ENCODE measurements around the gene ADORA2A. TPM values are rescaled to one million over a fixed set of nuclear protein-coding genes. Genes with fewer than 3 reads are reported as not detected.

The ADORA2A gene
- polyA plus RNA-seq, 2 of the 4 experiments (the other 2 are of a cell fraction) = 0.48 to 1.8 TPM

DNA sequence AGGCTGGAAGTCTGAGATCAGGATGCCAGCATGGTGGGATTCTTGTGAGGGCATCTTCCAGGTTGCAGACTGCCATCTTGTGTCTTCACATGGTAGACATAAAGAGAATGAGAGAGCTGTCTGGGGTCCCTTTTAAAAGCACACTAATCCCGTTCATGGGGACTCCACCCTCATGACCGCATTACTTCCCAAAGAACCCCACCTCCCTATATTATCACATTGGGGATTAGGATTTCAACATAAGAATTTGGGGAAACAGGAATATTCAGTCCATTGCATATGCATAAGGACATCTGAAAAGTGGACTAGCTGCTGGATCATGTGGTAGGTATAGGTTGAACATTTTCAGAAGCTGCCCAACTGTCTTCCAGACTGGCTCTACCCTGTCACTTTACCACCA lies 33.1 kb upstream of the ADORA2A start:
- TF ChIP-seq RNF2 (IDR thresholded peaks at IDR 0.05; ENCODE audit: borderline replicate concordance, low read depth) = no peak
- ATAC-seq = no peak
- 93% methylated on average over 2 of the region's 2 CpGs for WGBS (ENCODE audit: missing lambda C conversion rate)
- H3K27ac ChIP-seq = no peak overlapping the region
- H3K9me3 ChIP-seq = no peaks in the 10 kb centered on the region
- no peak for FAIRE-seq
- no peaks in the 10 kb centered on the region for H3K4me1 ChIP-seq
- H3K4me2 ChIP-seq = no peak overlapping the region
- DNase-seq (ENCODE audit: low read depth in 1 of 2, low spot score in 1 of 2) = no peak
- CTCF ChIA-PET = interaction anchor here (1.1 kb wide), 1 partner anchor 9 kb away, joined by 3 read pairs; no protein-coding TSS in a partner anchor
- POLR2A ChIA-PET = no interaction called here
- H3K4me3 ChIP-seq = no peak overlapping the region

DNA sequence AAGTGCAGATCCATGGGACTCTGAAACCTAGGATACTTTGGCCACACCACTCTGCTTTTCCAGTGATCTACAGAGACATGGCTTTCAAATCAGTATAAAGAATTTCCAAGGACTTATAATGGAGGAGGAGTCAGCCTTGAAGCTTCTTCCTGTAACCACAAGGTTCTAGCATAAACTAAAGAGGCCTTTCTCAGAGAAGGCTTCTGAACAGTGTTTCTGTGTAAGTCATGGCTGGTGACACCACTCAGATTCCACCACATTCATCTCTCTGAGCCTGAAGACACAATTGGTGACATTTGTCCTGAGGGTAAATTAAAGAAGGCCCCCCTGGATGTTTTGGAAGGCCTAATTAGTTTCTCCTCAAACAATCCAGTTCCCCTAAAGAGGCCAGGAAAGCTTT lies 29.0 kb upstream of the ADORA2A start:
- DNase-seq (ENCODE audit: low read depth in 1 of 2, low spot score in 1 of 2) (no peak), FAIRE-seq (no peak), ATAC-seq (no peak)
- Histone ChIP-seq H3K27ac (no peak overlapping the region), H3K4me3 (no peak overlapping the region), H3K9me3 (no peaks in the 10 kb centered on the region), H3K4me2 (no peak overlapping the region), H3K4me1 (peaks cover 18% of the 10 kb centered on the region)
- TF ChIP-seq EHMT2 (IDR thresholded peaks at IDR 0.05; ENCODE audit: low read depth) (no peak), MAZ (IDR thresholded peaks at IDR 0.05; ENCODE audit: borderline replicate concordance, low read depth, low read length) (no peak), RAD21 (conservative IDR thresholded peaks at IDR 0.05 in 1 of 2, IDR thresholded peaks at IDR 0.05 in 1 of 2) (no peak)
- TF ChIP-seq, protein P1, sequence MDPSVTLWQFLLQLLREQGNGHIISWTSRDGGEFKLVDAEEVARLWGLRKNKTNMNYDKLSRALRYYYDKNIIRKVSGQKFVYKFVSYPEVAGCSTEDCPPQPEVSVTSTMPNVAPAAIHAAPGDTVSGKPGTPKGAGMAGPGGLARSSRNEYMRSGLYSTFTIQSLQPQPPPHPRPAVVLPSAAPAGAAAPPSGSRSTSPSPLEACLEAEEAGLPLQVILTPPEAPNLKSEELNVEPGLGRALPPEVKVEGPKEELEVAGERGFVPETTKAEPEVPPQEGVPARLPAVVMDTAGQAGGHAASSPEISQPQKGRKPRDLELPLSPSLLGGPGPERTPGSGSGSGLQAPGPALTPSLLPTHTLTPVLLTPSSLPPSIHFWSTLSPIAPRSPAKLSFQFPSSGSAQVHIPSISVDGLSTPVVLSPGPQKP (IDR thresholded peaks at IDR 0.05; ENCODE audit: low read depth, low read length) = no peak
- TF ChIP-seq, protein P2, sequence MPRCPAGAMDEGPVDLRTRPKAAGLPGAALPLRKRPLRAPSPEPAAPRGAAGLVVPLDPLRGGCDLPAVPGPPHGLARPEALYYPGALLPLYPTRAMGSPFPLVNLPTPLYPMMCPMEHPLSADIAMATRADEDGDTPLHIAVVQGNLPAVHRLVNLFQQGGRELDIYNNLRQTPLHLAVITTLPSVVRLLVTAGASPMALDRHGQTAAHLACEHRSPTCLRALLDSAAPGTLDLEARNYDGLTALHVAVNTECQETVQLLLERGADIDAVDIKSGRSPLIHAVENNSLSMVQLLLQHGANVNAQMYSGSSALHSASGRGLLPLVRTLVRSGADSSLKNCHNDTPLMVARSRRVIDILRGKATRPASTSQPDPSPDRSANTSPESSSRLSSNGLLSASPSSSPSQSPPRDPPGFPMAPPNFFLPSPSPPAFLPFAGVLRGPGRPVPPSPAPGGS (IDR thresholded peaks at IDR 0.05) = no peak
- TF ChIP-seq, protein P3, sequence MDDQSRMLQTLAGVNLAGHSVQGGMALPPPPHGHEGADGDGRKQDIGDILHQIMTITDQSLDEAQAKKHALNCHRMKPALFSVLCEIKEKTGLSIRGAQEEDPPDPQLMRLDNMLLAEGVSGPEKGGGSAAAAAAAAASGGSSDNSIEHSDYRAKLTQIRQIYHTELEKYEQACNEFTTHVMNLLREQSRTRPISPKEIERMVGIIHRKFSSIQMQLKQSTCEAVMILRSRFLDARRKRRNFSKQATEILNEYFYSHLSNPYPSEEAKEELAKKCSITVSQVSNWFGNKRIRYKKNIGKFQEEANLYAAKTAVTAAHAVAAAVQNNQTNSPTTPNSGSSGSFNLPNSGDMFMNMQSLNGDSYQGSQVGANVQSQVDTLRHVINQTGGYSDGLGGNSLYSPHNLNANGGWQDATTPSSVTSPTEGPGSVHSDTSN (IDR thresholded peaks at IDR 0.05) = no peak
- CTCF ChIA-PET = interaction anchor here (0.8 to 1.0 kb wide), 2 partner anchors 14 to 20 kb away, joined by 3 read pairs; no protein-coding TSS in a partner anchor
- POLR2A ChIA-PET = no interaction called here

DNA sequence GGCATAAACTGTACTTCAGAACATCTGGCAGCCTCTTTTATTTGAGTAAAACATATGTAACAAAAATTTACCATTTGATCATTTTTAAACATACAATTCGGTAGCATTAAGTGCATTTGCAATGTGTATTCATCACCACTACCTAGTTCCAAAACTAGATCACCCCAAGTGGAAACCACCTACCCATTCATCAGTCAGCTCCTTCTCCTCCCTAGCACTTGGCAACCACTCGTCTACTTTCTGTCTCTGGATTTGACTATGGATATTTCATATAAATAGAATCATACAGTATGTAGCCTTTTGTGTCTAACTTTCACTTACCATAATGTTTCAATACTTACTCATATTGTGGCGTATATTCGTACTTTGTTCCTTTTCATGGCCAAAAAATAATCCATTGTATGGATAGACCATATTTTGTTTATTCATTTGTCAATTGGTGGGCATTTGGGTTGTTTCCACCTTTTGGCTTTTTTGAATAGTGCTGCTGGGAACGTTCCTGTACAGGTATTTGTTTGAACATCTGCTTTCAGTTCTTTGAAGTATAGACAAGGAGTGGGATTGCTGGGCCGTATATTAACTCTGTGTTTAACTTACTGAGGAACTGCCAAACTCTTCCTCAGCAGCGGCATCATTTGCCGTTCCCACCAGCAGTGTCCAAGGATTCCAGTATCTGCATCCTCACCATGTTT lies 27.2 kb upstream of the ADORA2A start:
- H3K27ac ChIP-seq = no peak overlapping the region
- ATAC-seq (no peak), FAIRE-seq (no peak), DNase-seq (ENCODE audit: low read depth in 1 of 2, low spot score in 1 of 2) (no peak)
- H3K9me3 ChIP-seq = no peaks in the 10 kb centered on the region
- H3K4me1 ChIP-seq = peaks cover 19% of the 10 kb centered on the region
- ChIA-PET CTCF (interaction anchor here (0.6 to 1.3 kb wide), 3 partner anchors 33 to 226 kb away, joined by 3 to 5 read pairs (median 5); no protein-coding TSS in a partner anchor), POLR2A (no interaction called here)
- no peak overlapping the region for H3K4me3 ChIP-seq
- TF ChIP-seq ZC3H11A (IDR thresholded peaks at IDR 0.05) = no peak
- TF ChIP-seq, protein P4, sequence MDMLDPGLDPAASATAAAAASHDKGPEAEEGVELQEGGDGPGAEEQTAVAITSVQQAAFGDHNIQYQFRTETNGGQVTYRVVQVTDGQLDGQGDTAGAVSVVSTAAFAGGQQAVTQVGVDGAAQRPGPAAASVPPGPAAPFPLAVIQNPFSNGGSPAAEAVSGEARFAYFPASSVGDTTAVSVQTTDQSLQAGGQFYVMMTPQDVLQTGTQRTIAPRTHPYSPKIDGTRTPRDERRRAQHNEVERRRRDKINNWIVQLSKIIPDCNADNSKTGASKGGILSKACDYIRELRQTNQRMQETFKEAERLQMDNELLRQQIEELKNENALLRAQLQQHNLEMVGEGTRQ (IDR thresholded peaks at IDR 0.05) = no peak
- no peak for TF ChIP-seq ESRRA (IDR thresholded peaks at IDR 0.05; ENCODE audit: borderline replicate concordance, low read length)
- no peak for TF ChIP-seq HOXB13 (CRISPR knock-in tag; IDR thresholded peaks at IDR 0.05; ENCODE audit: low read depth)
- TF ChIP-seq RNF2 (IDR thresholded peaks at IDR 0.05; ENCODE audit: borderline replicate concordance, low read depth) = no peak
- TF ChIP-seq CHD2 (IDR thresholded peaks at IDR 0.05; ENCODE audit: low read length, partially characterized antibody) = no peak
- no peak for TF ChIP-seq SMC3 (IDR thresholded peaks at IDR 0.05)
- TF ChIP-seq HDAC2 (IDR thresholded peaks at IDR 0.05) = no peak
- no peak for TF ChIP-seq CHD4 (IDR thresholded peaks at IDR 0.05; ENCODE audit: borderline replicate concordance)
- TF ChIP-seq, protein P5, sequence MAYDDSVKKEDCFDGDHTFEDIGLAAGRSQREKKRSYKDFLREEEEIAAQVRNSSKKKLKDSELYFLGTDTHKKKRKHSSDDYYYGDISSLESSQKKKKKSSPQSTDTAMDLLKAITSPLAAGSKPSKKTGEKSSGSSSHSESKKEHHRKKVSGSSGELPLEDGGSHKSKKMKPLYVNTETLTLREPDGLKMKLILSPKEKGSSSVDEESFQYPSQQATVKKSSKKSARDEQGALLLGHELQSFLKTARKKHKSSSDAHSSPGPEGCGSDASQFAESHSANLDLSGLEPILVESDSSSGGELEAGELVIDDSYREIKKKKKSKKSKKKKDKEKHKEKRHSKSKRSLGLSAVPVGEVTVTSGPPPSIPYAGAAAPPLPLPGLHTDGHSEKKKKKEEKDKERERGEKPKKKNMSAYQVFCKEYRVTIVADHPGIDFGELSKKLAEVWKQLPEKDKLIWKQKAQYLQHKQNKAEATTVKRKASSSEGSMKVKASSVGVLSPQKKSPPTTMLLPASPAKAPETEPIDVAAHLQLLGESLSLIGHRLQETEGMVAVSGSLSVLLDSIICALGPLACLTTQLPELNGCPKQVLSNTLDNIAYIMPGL (CRISPR knock-in tag; IDR thresholded peaks at IDR 0.05; ENCODE audit: borderline replicate concordance) = no peak
- no peak for TF ChIP-seq MAFK (IDR thresholded peaks at IDR 0.05; ENCODE audit: partially characterized antibody)
- no peak for TF ChIP-seq RARB (CRISPR knock-in tag; IDR thresholded peaks at IDR 0.05)
- TF ChIP-seq, protein P6, sequence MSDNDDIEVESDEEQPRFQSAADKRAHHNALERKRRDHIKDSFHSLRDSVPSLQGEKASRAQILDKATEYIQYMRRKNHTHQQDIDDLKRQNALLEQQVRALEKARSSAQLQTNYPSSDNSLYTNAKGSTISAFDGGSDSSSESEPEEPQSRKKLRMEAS (IDR thresholded peaks at IDR 0.05) = no peak
- no peak for TF ChIP-seq MYC (IDR thresholded peaks at IDR 0.05; ENCODE audit: borderline replicate concordance, low read length)
- TF ChIP-seq, protein P7, sequence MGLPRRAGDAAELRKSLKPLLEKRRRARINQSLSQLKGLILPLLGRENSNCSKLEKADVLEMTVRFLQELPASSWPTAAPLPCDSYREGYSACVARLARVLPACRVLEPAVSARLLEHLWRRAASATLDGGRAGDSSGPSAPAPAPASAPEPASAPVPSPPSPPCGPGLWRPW (IDR thresholded peaks at IDR 0.05) = no peak
- no peak for TF ChIP-seq CEBPB (IDR thresholded peaks at IDR 0.05)
- TF ChIP-seq, protein P1 (IDR thresholded peaks at IDR 0.05; ENCODE audit: low read depth, low read length) = no peak
- TF ChIP-seq, protein P8, sequence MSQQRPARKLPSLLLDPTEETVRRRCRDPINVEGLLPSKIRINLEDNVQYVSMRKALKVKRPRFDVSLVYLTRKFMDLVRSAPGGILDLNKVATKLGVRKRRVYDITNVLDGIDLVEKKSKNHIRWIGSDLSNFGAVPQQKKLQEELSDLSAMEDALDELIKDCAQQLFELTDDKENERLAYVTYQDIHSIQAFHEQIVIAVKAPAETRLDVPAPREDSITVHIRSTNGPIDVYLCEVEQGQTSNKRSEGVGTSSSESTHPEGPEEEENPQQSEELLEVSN (IDR thresholded peaks at IDR 0.05; ENCODE audit: borderline replicate concordance, low read depth) = no peak
- H3K4me2 ChIP-seq = no peak overlapping the region
- WGBS (ENCODE audit: missing lambda C conversion rate) = 82% methylated on average over 8 of the region's 8 CpGs

Measured in A549 (cell line).